NCI-H146 (cell line): ENCODE measurements around the gene USP4.
"Not testable (repeated sequence)": the region's sequence is repeated elsewhere in the genome, so short reads cannot be mapped to it uniquely, and the experiment has no call there.

Experiments used
- DNase-seq: peaks from one replicate; lab custom pipeline; 2025; lab: John Stamatoyannopoulos, UW

Gene USP4

GRCh38 chr3:49349348-49350114 lies 9.7 kb upstream of the USP4 start:
- DNase-seq = no peak

GRCh38 chr3:49348361-49348760 lies 8.5 kb upstream of the USP4 start:
- DNase-seq = not testable (repeated sequence)

GRCh38 chr3:49346797-49347251 lies 7.0 kb upstream of the USP4 start:
- no peak for DNase-seq

GRCh38 chr3:49343163-49343562 lies 3.3 kb upstream of the USP4 start:
- no peak for DNase-seq

- DNase-seq = no peak
Measured at GRCh38 chr3:49341996-49342395, 2.1 kb upstream of the USP4 start.

GRCh38 chr3:49339581-49339940 lies 292 bp downstream of the USP4 start:
- DNase-seq = peak; percentile 56

- DNase-seq = no peak
Measured at GRCh38 chr3:49333916-49334633, 5.8 kb downstream of the USP4 start.

- no peak for DNase-seq
Measured at GRCh38 chr3:49333091-49333490, 6.8 kb downstream of the USP4 start.

- DNase-seq = no peak
Measured at GRCh38 chr3:49329186-49329585, 10.7 kb downstream of the USP4 start.

- not testable (repeated sequence) for DNase-seq
Measured at GRCh38 chr3:49328350-49328749, 11.5 kb downstream of the USP4 start.

- DNase-seq = no peak
Measured at GRCh38 chr3:49327485-49327884, 12.4 kb downstream of the USP4 start.

GRCh38 chr3:49324768-49325167 lies 15.1 kb downstream of the USP4 start:
- no peak for DNase-seq

GRCh38 chr3:49316696-49317457 lies 23.0 kb downstream of the USP4 start:
- no peak for DNase-seq

GRCh38 chr3:49313896-49314688 lies 25.8 kb downstream of the USP4 start:
- no peak for DNase-seq

- no peak for DNase-seq
Measured at GRCh38 chr3:49311283-49311682, 28.6 kb downstream of the USP4 start.

- no peak for DNase-seq
Measured at GRCh38 chr3:49310677-49311076, 29.2 kb downstream of the USP4 start.

- DNase-seq = no peak
Measured at GRCh38 chr3:49305608-49306007, 34.2 kb downstream of the USP4 start.

- DNase-seq = no peak
Measured at GRCh38 chr3:49302613-49303012, 37.2 kb downstream of the USP4 start.

- no peak for DNase-seq
Measured at GRCh38 chr3:49300595-49300994, 39.3 kb downstream of the USP4 start.

- DNase-seq = no peak
Measured at GRCh38 chr3:49298511-49298910, 41.3 kb downstream of the USP4 start.

GRCh38 chr3:49296781-49297411 lies 43.0 kb downstream of the USP4 start:
- no peak for DNase-seq
